Activated CD8-positive, alpha-beta memory T cell treated with anti-CD3 and anti-CD28 coated beads, Interleukin-2, amount 50 U/mL, for 24 hours (primary cell): Measurements from ENCODE around the gene TBCK.
A peak's percentile ranks its signal among the peaks of the same experiment; 100 is the strongest.

Experiments used
- DNase-seq: peaks from one replicate; pipeline ENCODE4 v3.0.0-alpha.2; 2020; ENCODE audit errors: extremely low read depth

The TBCK gene

DNA sequence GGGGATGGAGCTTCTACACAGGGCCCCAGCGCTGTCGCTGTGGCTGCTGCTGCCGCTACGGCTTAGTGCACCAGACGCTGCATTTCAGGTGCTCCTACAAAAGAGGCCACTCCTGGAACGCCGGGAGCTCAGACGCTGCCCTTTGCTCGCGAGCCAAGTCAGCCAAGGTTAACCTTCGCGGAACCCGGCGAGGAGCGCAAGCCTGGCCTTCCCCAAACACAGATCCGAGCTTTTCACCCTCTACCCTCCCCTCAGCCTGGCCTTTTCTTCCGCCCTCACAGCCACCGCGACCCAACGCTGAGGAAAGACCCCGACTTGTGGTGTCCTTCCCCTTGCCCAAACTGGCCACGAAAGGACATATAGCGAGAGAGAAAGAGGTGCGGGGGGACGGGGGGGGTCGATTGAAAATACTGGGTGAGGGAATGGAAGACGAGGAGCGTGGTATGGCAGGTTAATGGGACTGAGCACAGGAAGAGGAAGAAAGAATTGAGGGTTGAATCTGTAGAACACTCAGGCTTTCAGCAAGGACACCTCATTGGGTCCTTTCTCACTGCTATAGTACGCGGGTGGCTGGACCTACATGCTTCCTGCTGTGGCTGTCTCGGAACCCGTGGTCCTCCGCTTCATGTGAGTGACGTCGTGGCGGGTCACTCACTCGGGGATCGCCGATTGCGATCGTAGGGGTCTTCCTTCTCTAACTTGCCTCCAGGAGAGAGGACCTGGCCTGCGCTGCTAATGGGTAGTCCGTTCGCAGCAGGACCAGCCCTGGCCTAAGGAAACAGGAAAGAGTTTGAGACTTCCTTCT, at the start of gene TBCK, which contains the start of gene AIMP1:
TBCK (minus strand) TSS at position 242 of the 805 bp plus-strand sequence. CDS start 7,249 bp downstream, outside the sequence.
AIMP1 (plus strand) TSS at position 583 of the 805 bp plus-strand sequence. CDS start 8,460 bp downstream, outside the sequence.
- peak; percentile 69 for DNase-seq

DNA sequence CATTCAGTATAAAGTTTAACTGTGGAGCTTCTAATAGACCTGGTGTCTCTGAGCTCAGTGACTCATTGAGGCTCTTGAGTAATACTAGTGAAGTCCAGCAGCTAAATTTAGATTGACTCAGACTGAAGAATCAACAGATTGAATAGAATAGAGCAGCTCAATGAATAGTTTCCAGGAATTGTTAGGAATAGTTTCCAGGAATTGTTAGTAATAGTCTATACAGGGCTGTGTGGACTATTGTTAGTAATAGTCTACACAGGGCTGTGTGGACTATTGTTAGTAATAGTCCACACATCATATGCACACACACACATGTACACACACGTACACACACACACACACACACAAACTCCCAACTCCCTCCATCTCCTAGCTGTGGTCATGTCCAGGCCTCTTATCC, 49.6 kb upstream of the TBCK start:
- DNase-seq, result no peak

DNA sequence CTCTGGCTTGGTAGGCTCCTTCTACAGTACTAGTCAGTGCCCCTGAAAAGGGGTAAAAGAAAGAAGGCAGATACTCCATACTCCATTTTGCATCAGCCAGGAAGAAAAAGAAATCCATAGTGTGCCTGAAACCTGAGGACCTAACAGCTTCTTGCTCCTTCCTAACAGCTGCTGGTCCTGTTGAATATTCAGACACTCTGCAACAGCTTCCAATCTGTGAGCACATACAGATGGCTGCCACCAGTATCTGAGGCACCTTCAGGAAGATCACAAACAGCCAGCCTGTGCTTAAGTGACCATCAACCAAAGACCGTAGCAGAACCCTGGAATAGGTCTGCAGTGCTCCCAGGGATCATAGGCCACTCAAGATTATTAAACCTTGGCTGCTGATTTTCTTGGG, 48.3 kb upstream of the TBCK start:
- DNase-seq, result no peak

GRCh38 chr4:106362086-106362825, 46.2 kb upstream of the TBCK start:
- no peak for DNase-seq

GRCh38 chr4:106358899-106359298, 42.9 kb upstream of the TBCK start:
- DNase-seq, result no peak

- DNase-seq, result no peak
Measured at GRCh38 chr4:106355193-106355592, 39.2 kb upstream of the TBCK start.

DNA sequence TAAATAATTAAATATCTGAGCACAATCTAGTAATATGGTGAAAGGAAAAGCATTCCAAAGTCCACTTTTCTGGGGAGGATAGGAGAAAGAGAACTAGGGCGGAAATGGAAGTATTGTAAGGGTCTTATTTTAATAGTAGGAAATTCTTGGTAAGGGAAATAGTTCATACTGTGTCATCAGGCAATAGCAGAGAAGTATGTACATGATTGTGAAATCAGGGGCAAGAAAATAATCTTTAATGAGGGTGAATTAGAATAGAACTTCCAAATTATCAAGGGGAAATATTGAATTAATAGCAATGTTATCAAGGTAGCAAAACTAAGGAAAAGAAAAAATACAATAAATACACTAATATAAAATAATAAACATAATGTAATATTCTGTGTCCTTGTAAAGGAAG, 37.8 kb upstream of the TBCK start:
- DNase-seq, result no peak

- DNase-seq, result no peak
Measured at GRCh38 chr4:106351016-106351415, 35.0 kb upstream of the TBCK start.

GRCh38 chr4:106347167-106347566, 31.2 kb upstream of the TBCK start:
- DNase-seq, result no peak

DNA sequence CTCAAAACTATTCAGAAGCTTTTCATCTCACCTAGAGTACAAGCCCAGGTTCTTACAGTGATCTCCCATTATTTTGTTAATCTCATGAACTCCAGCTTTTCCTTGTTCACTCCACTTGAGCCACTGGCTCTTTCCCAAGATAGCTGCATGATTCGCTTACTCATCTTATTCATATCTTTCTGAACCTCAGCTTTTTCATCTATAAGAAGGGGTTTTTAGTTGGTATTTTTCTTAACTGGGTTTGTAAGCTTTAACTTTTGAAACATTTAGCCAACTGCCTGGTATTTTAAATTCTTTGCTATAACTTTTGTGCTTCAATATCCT, 28.6 kb upstream of the TBCK start:
- no peak for DNase-seq

DNA sequence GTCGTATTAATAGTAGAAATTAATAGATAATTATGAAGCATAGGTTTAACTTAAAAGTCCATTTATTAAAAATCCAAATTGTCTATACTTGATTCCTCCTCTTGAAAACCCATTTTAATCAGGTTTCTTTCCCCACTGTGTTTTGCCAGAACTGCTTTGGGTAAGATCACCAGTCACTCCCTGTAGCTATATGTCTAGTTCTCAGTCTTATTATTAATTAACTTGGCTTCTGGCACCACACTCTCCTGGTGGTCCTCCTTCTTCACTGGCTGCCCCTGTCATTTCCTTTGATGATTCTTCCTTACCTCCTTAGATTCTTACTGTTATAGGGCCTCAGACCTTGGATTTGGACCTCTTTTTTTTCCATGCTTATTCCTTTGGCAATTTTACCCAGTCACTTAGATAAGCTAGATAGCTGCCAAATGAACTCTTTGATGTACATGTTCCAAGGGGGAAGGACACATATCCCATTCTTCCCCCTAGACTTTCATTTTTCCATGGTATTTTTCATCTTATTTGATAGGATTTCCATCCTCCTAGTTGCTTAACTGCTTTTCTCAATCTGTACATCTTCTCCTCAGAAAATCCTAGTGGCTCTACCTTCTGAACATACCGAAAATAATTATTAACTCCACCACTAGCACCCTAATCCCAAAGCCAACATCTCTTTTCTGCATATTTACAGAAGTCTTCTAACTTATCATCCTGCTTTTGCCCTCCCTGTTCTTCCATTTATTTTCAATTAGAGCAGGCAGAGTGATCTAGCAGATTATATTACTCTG, 28.0 kb upstream of the TBCK start:
- DNase-seq, result no peak

DNA sequence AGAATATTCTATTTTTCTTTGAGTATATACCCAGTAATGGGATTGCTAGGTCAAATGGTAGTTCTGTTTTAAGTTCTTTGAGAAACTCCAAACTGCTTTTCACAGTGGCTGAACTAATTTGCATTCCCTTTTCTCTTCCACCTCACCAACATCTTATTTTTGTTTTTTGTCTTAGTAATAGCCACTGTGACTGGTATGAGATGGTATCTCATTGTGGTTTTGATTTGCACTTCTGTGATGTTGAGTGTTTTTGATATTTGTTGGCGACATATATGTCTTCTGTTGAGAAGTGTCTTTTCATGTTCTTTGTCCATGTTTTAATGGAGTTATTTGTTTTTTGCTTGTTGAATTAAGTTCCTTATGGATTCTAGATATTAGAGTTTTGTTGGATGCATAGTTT, 24.8 kb upstream of the TBCK start:
- DNase-seq, result no peak

DNA sequence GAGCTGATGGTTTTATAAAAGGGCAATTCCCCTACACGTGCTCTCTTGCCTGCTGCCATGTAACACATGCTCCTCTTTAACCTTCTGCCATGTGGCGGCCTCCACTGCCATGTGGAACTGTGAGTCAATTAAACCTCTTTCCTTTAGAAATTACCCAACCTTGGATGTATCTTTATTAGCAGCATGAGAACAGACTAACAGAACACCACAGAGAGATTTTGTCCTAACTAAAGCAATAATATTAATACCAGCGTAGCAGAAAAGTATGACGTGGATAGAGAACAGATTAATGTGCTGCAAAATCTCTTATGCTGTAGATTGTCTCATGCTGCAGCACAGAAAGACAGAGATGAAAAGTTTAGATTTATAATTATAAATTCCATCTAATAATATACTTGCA, 23.4 kb upstream of the TBCK start:
- DNase-seq, result no peak

DNA sequence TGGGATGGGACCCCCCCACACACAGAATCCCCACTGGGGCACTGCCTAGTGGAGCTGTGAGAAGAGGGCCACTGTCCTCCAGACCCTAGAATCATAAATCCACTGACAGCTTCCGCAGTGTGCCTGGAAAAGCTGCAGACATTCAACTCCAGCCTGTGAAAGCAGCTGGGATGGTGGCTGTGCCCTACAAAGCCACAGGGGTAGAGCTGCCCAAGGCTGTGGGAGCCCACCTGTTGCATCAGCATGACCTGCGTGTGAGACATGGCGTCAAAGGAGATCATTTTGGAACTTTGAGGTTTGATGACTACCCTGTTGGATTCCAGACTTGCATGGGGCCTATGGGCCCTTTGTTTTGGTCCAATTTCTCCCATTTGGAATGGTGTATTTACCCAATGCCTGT, 22.7 kb upstream of the TBCK start:
- no peak for DNase-seq

DNA sequence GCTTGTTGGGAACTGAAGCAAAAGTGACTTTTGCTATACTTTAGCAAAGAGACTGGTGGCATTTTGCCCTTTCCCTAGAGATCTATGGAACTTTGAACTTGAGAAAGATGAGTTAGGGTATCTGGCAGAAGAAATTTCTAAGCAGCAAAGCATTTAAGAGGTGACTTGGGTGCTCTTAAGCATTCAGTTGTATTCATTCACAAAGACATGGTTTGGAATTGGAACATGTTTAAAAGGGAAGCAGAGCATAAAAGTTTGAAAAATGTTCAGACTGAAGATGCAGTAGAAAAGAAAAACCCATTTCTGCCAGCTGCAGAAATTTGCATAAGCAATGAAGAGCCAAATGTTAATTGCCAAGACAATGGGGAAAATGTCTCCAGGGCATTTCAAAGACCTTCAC, 21.9 kb upstream of the TBCK start:
- DNase-seq, result no peak

- DNase-seq, result no peak
Measured at GRCh38 chr4:106336618-106337017, 20.6 kb upstream of the TBCK start.

- DNase-seq, result no peak
Measured at GRCh38 chr4:106334741-106335470, 18.9 kb upstream of the TBCK start.

- no peak for DNase-seq
Measured at GRCh38 chr4:106333186-106333585, 17.2 kb upstream of the TBCK start.

GRCh38 chr4:106329041-106329618, 13.1 kb upstream of the TBCK start:
- no peak for DNase-seq

GRCh38 chr4:106325800-106326199, 9.8 kb upstream of the TBCK start:
- DNase-seq, result no peak

- no peak for DNase-seq
Measured at GRCh38 chr4:106323119-106323518, 7.1 kb upstream of the TBCK start.
